CD4-positive, alpha-beta T cell treated with Interleukin-17A for 1 hour (primary cell): ENCODE results near the gene PDE10A.
"Not testable (repeated sequence)": the region's sequence is repeated elsewhere in the genome, so short reads cannot be mapped to it uniquely, and the experiment has no call there.

Source experiments
- DNase-seq: peaks from one replicate; pipeline ENCODE4 v3.0.0-alpha.2; 2020

Gene PDE10A

DNA sequence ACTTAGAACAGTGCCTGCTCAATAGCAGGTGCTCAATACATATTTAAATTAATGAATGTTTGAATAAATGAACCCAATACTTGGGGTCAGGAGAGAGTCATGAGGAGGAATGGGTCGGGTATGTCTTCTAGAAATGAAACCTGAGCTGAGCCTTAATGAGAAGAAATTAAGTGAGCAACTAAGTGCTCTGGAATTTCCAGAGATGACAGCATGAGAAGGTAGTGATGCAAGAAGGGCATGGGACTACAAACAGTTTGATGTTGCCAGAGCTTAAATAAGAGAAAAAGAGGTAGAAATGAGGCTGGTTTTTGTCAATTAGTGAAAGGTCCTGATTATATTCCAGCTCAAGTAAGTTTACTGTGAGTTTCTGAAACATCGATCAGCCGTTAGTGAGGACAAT lies 82.9 kb downstream of the PDE10A start:
- DNase-seq, result no peak

DNA sequence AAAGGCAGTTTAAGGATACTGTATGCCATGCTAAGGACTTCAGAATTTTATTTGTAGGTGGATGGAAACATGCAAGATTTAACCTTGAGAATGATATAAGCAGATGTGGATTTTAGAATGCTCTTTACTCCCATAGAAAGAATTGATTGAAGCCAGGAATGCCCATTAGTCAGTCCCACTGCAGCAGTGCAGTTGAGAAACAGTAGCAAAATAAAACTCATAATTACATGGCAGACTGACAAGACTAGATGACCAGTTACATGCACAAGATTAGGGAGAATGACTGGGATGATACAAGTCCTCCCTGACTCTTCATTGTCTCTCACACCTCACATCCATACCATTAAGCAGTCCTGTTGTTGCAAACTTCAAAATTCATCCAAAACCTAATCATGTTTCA lies 83.9 kb downstream of the PDE10A start:
- no peak for DNase-seq

DNA sequence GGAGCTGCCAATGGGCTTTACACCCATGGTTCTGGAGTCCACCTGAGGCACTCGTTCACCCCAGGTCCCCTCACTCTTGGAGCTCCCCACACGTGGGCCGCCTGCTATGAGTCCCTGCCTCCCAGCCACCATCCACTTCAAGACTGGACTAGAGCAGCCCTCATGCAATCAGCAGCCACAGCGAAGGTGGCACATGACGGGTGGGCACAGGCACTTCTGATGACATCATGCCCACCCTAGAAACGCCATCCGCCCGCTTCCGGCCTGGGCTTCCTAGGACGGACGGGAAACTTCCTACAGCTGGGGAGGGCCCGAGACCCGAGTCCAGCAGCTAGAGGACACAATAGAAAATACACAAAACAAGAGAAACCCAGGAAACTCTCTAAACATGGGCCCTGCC lies 85.5 kb downstream of the PDE10A start:
- DNase-seq, result no peak

DNA sequence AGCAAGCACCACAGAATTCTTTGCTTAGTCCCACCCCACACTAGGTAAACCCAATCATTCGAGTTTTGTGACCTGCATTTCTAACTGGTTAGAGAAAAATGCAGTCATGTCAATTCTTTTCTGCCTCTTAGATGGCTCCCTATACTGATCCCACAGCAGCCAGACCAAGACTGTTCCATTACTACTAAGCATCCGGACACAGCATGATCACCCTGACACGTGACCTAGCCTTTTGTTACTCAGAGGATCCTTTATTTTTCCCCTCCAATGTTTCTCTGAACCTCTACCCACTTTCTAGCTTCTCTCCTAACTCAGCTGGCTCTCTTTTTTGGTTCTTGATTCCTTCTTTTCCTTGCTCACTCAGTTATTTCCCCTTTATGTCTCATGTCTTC lies 87.9 kb downstream of the PDE10A start:
- DNase-seq, result no peak

DNA sequence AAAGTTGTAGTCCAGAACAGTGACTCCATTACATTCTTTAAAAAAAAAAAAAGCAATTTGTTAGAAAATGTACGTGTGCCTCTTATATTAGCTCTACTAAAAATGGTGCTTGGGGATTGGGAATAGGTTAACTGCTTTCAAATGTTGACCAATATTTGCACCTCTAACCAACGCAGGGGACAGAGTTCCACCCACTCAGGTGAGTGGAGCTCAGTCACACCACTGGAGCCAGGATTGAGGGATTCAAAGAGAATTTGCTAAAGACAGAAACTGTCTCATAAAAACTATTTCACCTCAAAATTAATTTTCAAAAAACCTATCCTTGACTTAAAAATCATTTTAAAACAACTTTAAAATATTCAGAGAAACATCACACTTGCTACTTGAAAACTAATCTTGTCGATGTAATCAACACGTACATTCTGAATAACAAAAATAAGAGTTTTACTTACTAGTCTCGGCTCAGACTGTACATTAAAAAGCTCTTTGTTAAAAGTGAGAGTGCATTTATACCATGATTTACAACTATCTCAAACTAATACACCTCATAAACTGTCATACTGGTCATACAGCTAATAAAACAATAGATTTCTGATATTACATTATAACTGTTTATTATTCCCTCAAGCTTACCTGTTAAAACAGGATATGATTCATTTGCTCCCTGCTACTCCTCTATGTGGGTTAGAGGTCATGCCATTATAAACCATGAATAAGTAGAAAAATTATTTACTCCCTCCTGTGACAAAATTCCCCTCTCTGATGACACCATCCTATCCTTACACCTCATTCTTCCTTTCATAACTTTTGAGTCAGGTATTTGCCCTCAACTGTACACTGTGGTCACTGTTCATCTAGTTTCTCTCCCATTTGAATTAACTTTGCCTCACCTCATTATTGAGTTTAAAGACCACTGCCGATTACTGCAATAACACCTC lies 88.6 kb downstream of the PDE10A start:
- DNase-seq, result no peak

DNA sequence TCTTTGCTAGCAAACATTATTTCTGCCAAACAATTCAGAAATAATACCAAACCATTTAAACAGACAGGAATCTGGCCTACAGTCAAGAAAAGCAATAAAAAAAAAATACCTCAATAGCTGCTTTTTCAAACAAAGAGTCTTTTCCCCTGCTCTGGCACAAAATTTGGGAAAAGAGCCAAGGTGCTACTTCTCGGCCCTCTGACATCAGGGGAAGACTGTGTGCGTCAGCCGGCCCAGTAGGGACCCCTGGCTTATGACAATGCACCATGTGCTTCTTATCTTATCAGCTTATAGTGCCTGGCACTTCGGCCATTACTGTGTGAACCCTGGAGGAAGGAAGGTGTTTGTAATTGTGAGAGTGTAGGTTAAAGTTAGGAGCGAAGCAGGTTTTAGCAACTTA lies 89.4 kb downstream of the PDE10A start:
- DNase-seq, result no peak

DNA sequence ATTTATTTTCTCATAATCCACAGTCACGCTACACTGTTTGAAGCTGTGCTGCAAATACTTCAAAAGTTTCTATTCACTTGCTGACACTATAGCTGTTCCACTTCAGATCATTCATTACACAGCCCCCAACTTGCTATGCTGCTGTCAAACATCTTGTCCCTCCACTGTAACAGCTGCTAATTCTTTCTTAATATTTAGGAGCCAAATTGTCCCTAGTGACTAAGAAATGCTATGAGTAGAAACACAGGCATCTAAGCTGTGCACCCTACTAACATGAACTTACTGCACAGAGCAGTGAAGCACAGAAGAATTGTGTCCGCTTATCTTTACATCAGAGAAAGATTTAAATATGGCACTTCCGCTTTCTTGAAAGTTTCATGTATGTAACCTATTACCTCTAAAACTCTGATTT lies 91.3 kb downstream of the PDE10A start:
- DNase-seq, result no peak

DNA sequence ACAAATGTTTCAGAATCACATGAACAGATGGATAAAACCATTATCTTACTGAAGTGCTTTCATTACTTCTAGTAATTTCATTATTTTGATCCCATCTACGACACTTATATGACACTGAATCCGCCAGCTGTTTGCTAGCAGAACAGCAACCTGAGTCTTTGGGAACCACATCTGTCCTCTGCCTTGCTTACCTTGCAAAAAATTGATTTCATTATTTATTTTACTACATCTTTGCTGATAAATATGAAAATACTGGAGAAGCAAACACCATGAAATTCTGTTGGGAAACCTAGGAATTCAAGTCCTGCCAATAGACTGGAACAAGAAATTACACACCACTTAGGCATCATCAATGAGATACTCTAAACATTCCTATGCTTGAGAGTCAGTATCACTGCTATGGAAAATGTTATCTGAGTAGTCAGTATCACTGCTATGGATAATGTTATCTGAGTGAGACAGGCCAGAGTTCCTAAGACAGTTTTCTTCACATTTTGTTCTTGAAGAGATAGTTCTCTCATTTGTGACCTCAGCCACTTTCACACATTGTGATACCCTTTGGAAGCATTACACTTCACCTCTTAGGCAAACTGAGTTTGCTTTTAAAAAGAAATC lies 91.9 kb downstream of the PDE10A start:
- DNase-seq, result no peak

DNA sequence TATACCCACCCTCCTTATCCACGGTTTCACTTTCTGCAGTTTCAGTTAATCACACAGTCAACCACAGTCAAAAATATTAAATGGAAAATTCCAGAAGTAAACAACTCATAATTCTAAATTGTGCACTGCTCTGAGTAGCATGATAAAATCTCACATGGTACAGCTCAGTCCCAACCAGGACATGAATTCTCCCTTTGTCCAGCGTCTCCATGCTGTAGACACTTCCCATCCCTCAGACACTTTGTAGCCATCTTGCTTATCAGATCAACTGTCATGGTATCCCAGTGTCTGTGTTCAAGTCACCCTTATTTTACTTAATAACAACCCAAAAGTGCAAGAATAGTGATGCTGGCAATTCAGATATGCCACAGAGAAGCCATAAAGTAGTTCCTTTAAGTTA lies 94.7 kb downstream of the PDE10A start:
- DNase-seq, result no peak

DNA sequence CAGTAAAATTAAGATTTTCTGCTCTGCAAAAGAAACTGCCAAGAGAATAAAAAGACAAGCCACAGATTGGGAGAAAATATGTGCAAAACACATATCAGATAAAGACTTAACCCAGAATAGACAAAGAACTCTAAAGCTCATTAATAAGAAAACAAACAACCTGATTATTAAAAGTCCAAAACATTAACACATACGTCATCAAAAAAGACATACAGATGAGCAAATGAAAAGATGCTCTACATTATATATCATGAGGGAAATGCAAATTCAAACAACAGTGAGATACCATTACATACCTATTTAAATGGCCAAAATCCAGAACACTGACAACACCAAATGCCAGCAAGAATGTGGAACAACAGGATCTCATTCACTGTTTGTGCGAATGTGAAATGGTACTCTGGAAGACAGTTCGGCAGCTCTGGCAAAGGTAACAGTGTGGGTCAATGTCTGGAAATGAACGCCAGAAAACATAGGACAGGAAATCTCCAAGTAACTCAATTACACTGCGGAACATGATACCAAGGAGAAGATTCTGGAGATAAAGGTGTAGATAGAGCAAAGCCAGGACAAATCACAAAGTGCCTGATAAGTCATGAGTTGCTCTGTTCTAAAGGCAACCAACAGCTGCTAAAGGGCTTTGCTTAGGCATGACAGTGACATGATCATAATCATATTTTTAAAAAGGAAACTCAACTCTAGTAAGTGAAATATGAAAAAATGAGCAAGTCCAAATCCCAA lies 96.8 kb downstream of the PDE10A start:
- DNase-seq, result no peak

DNA sequence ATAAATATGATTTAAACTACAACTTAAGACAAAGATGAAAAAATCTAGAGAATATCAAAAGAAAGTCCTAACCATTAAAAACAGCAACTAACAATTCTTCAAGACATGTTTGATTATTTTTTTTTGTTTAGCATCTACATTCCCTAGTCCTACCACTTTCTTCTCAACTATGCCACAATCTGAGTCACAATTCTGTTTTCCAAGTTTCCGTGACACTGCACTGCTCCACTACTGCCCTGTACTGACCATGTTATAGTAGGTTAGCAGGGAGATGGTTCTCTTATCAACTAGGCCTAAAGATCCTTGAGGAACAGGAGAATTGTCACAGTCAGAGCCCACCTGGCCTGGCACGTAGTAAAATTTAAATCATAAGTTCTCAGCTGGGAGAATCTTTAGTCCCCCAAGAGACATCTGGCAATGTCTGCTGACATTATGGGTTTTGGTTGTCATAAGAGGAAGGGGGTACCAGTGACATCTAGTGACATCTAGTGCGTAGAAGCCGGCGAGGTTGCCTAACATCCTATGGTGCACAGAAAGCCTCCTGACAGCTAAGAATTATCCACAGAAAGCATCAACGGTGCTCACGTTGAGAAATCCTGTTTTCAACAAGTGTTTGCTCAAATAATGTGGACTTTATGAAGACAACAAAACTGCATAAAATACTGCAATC lies 100.5 kb downstream of the PDE10A start:
- no peak for DNase-seq

DNA sequence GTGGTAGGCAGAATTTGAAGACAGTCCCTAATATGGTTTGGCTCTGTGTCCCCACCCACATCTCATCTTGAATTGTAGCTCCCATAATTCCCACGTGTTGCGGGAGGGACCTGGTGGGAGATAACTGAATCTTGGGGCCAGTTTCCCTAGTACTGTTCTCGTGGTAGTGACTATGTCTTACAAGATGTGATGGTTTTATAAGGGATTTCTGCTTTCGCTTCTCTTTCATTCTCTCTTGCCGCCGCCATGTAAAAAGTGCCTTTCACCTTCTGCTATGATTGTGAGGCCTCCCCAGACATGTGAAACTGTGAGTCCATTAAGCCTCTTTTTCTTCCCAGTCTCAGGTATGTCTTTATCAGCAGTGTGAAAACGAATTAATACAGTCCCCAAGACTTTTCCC lies 103.4 kb downstream of the PDE10A start:
- no peak for DNase-seq

DNA sequence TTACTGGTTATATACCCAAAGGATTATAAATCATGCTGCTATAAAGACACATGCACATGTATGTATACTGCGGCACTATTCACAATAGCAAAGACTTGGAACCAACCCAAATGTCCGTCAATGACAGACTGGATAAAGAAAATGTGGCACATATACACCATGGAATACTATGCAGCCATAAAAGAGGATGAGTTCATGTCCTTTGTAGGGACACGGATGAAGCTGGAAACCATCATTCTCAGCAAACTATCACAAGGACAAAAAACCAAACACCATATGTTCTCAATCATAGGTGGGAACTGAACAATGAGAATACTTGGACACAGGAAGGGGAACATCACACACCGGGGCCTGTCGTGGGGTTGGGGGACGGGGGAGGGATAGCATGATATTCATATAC lies 104.9 kb downstream of the PDE10A start:
- DNase-seq, result not testable (repeated sequence)

DNA sequence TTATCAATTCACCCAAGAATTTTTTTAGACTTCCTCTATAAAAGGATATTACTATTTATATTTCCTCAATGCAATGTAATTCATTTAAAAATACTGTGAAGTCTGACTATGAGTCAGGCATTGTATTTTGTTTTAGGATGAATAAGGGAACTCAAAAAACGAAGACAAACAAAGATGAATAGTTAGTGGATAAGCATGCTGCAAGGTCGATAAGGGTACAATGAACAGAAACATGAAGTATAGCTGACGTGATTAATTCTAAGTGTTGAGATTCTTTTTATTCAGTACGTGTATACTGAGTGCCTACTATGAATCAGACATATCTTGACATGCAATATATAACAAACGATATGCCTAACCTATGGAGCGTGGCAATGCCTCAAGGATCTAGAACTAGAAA lies 105.4 kb downstream of the PDE10A start:
- no peak for DNase-seq

DNA sequence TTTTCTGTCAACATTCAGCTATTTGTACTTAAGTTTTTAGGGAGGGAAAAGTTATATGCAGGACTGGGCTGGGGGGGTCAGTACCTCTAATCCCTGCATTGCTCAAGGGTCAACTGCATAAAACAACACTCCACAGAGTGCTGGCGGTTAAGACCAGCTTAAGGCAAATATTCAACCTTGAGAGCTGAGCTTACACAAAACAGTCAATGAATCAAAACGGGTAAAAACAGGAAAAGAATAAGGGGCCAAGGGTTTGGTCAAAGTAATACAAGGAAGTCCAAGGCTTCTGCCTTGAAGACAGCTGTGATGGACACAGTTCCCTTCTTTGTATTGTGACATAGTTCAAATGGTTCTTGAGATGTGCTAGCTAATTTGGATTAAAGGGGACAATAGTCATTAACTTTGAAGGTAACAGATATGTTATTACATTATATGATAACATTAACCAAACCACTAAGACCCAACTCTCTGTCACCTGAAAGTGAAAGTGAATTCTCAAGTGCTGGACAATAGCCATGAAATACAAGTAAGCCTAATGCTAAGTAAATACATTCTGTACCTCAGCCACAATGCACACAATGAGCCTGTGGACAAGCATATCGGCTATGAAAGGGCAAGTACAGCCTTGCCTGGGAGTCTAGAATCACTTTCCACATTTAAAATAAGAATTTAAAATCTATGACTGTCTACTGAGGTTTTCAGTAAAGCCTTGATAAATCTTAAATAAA lies 106.8 kb downstream of the PDE10A start:
- no peak for DNase-seq

DNA sequence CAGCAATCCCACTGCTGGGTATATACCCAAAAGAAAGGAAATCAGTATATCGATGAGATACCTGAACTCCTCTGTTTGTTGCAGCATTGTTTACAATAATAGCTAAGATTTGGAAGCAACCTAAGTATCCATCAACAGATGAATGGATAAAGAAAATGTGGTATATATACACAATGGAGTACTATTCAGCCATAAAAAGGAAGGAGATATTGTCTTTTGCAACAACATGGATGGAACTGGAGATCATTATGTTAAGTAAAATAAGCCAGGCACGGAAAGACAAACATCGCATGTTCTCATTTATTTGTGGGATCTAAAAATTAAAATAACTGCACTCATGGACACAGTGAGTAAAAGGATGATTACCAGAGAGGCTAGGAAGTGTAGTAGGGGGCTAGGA lies 108.4 kb downstream of the PDE10A start:
- DNase-seq, result not testable (repeated sequence)

DNA sequence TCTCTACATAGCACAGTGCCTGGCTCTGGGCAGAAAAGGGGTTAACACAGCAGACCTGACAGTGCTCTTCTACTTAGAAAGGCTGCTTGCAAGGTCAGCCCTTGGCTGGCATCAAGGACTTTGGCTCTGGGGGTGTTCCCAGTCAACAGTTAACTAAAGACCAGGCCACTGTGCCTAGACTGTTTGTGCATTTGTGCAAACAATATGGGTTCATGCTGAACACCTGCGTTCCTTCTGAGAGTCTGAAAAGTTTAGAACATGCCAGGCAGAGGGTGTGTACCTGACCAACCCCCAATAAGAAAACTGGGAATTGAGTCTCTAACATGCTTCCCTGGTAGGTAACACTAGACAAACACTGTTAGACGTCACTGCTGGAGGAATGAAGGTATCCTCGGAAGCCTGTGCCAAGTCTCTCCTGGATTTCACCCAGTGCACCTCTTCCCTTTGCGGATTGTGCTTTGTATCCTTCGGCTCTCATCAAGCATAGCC lies 110.7 kb downstream of the PDE10A start:
- no peak for DNase-seq

DNA sequence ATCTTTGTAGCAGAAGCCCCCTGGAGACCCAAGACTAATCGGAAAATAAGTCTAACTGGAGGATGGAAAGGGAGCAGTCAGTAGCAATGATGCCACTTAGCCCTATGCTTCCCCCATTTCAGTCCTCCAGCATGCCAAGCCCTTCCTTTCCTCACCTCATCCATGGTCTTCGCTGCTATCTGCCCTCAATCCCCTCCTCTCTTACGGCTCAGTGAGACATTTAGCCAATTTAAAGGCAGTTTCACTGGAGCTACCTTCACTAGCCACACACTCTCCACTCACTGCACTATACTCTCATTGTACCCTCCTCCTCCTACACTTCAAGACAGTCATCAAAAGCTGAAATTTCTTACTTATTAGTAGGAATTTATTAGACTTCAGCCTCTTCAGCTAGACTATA lies 111.2 kb downstream of the PDE10A start:
- no peak for DNase-seq

DNA sequence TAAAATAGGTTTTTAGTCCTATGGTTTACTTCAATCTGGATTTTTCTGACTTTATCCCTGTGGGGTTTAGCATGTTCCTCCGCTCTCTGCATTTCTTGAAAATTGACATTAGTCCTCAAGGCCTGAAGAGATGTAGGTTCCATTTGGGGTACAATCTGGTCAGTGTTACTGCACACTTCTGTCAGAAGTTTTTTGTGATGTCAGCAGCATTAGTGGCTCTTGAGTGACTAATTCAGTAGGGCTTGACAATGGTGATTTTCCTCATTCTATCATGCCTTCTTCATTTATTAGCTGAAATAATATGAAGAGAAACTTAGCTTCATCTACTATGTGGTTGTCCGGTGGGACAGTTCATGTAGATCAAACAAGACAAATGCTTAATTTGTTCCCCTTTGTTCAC lies 114.6 kb downstream of the PDE10A start:
- DNase-seq, result no peak

DNA sequence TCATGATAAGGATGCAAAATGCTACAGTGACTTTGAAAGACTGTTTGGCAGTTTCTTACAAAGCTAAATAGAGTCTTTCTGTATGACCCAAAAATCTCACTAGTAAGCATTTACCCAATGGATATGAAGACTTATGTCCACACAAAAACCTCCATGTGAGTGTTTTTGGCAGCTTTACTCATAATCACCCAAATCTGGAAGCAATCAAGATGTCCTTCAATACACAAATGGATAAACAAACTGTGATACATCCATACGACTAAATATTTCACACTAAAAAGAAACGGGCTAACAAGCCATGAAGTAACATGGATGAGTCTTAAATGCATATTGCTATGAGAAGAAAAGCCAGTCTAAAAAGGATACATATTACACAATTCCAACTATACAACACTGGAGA lies 117.2 kb downstream of the PDE10A start:
- DNase-seq, result no peak

DNA sequence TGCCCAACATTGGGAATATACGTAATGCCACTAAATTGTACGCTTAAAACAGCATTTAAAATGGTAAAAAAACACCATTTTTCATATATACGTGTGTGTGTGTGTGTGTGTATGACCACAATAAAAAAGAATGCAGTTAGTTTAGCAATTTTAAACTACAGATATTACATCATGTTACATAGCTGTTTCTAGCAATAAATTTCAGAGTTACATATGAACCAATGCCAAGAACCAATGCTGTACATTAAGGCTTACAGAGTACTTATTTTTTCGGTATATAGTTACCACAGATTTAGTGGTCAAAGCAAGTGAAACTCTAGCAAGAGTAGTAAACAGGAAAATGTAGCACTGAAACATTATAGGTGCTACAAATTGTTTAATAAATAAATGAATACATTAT lies 119.3 kb downstream of the PDE10A start:
- no peak for DNase-seq

DNA sequence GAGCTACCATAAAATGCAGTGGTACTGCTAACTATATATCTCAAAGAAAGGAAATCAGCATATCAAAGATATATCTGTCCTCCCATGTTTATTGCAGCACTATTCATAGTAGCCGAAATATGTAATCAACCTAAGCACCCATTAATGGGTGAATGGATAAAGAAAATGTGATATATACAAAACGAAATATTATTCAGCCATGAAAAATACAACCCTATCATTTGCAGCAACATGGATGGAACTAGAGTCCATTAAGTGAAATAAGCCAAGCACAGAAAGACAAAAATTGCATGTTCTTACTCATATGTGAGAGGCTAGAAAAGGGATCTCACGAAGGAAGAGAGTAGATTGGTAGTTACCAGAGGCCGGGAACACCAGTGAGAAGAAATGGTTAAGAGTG lies 126.1 kb downstream of the PDE10A start:
- DNase-seq, result no peak
